ENCODE data around the gene KSR2.

The KSR2 gene

GRCh38 chr12:117498880-117499279 lies 469.9 kb downstream of the KSR2 start:
- DNase-seq (ENCODE audit: low read depth, low spot score): no peak
- no peak overlapping the region for H3K4me3 ChIP-seq (ENCODE audit: low read depth, low read length)
- no peak for TF ChIP-seq CTCF (IDR thresholded peaks at IDR 0.05; ENCODE audit: low read depth, low read length)
- in situ Hi-C loops (cut with HindIII; ENCODE audit: low sequenced_read_pairs): no loop called here

DNA sequence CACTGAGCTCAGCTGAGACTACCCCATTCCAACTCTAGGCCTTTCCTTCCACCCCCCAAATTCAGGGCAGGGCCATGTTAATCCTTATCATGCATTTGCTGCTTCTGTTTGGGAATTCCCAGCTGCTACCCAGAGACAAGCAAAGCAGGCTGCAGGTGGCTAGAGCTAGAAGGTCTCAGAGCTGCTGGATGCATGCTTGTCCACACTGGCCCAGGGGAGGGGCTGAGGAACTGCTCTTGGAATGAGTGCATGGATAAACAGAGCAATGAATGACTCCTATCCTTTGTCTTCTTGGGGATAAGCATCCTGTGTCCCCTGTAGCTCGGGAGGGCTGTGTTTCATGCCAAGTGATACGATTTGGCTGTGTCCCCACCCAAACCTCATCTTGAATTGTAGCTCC lies 470.5 kb downstream of the KSR2 start:
- no peak for TF ChIP-seq CTCF (IDR thresholded peaks at IDR 0.05; ENCODE audit: low read depth, low read length)
- DNase-seq (ENCODE audit: low read depth, low spot score): no peak
- in situ Hi-C loops (cut with HindIII; ENCODE audit: low sequenced_read_pairs): no loop called here
- H3K4me3 ChIP-seq (ENCODE audit: low read depth, low read length): no peak overlapping the region

- in situ Hi-C loops (cut with HindIII; ENCODE audit: low sequenced_read_pairs): no loop called here
- no peak overlapping the region for H3K4me3 ChIP-seq (ENCODE audit: low read depth, low read length)
- no peak for TF ChIP-seq CTCF (IDR thresholded peaks at IDR 0.05; ENCODE audit: low read depth, low read length)
- DNase-seq (ENCODE audit: low read depth, low spot score): no peak
Observed at GRCh38 chr12:117497407-117497806, 471.4 kb downstream of the KSR2 start.

- no peak for TF ChIP-seq CTCF (IDR thresholded peaks at IDR 0.05; ENCODE audit: low read depth, low read length)
- in situ Hi-C loops (cut with HindIII; ENCODE audit: low sequenced_read_pairs): no loop called here
- DNase-seq (ENCODE audit: low read depth, low spot score): no peak
- H3K4me3 ChIP-seq (ENCODE audit: low read depth, low read length): no peak overlapping the region
Observed at GRCh38 chr12:117494833-117495655, 473.7 kb downstream of the KSR2 start.

- no peak overlapping the region for H3K4me3 ChIP-seq (ENCODE audit: low read depth, low read length)
- TF ChIP-seq CTCF (IDR thresholded peaks at IDR 0.05; ENCODE audit: low read depth, low read length): no peak
- DNase-seq (ENCODE audit: low read depth, low spot score): no peak
- in situ Hi-C loops (cut with HindIII; ENCODE audit: low sequenced_read_pairs): no loop called here
Observed at GRCh38 chr12:117491711-117492110, 477.1 kb downstream of the KSR2 start.

DNA sequence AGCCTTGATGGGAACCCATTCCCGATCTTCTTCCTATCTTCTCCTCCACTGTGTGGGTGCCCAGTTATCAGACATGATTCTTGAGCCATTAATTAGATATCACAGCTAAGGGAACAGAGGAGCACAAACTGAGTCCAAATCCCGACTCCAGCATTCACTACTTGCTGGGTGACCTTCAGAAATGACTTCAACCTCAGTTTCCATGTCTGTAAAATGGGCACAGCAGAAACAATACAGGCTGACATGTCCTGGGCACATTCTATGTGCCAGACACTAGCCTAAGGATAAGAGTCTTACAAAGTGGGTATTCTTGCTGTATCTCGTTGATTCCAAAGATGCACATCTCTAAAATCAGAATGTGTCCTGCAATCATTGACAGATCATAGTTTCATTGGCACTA lies 478.7 kb downstream of the KSR2 start:
- no peak overlapping the region for H3K4me3 ChIP-seq (ENCODE audit: low read depth, low read length)
- no peak for DNase-seq (ENCODE audit: low read depth, low spot score)
- no peak for TF ChIP-seq CTCF (IDR thresholded peaks at IDR 0.05; ENCODE audit: low read depth, low read length)
- in situ Hi-C loops (cut with HindIII; ENCODE audit: low sequenced_read_pairs): no loop called here

All from astrocyte of the spinal cord (primary cell).